NCI-H1048 (cell line): Measurements from ENCODE around the gene ASB18.

Experiments
- DNase-seq: peaks from one replicate; lab custom pipeline; 2025; lab: John Stamatoyannopoulos, UW

Gene ASB18

GRCh38 chr2:236162031-236162845 lies 102.0 kb downstream of the ASB18 start:
- no peak for DNase-seq

DNA sequence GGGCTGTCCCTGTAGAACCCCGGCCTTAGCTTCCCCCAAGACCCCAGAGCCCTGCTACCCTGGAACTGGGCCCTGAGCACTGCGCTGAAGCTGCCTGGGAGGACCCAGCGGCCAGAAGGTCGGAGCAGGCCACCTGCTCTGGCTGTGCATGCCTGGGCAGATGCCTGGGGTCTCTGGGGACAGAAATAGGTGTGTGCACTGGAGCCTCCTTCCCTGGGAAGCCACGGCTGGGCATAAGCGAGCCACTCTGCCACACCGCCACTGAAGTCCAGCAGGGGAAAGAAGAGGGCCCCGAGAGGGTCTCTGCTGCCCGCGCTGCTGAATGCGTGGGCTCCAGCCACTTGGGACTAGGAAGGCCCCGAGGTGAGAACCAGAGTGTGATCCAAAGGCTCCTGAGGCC lies 102.7 kb downstream of the ASB18 start:
- DNase-seq = no peak

DNA sequence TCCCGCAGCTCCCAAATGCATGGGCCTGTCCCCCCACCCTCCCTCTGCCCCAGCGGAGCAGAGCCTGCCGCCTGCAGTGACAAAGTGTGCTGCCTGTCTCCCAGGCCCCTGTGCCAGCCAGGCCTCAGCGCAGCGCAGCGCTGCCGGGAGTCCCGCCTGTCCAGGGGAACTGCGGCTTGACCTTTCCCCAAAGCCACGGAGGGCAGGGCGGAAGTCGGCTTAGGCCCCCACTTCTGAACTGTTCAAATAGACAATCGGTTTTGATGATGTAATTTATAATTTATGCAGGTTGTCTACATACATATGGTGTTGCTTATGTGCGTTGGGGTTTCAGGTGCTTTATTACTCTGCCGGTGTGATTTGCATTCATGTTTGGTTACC lies 103.1 kb downstream of the ASB18 start:
- no peak for DNase-seq

GRCh38 chr2:236160366-236161081 lies 103.7 kb downstream of the ASB18 start:
- DNase-seq = no peak

DNA sequence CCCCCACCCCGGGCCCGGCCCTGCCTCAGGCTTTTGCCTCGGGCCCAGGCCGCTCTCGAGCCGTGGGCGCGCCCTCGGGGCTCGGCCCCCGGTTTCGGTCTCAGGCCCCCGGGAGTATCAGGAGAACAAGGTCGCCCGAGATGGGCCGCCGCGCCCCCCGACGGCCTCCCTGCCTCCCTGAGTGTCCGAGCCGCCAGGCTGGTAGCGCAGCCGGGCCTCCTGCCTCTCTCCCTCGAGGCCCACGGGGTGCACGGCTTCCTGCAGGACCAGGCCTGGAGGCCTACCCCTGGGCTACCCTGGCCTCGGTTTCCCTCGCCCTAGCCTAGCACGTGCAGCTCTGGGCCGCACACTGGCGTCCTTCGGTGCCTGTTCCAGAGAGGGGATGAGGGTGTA lies 104.4 kb downstream of the ASB18 start:
- no peak for DNase-seq

DNA sequence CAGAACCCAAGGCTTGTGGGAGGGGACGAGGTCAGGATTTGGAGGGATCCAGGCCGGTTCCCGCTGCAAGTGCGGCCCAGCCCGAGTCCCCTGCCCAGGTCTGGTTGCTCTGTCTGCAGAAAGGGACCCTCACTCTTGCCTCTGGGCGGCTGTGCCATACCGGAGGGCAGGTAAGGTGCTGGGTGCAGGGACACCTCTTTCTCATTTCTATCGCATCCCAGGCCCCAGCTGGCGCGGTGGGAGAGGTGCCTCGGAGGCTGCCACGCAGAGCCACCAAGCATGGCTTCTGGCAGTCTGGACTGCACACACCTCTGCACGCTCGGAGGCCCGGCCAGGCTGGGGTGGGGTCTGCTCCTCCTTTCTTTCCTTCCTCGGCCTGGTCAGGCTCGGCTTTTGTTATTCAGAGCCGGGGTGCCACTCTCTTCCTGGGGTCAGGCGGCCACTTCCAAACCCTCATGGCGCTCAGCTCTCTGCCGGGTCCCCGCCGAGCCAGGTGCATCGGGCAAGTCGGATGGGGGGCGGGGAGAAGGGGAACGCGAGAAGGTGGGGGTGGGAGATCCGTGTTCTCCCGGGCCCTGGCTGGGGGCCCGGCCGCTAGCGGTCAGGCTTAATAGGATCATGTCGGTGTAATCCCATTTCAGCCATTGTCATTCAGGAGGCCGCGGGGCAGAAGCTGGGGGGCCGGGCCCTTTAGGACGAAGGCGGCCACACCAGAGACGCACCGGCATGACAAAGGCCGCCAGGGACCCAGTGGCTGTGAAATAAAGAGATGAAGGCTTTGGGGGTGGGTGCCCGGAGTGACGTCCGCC lies 105.0 kb downstream of the ASB18 start:
- DNase-seq = no peak

- no peak for DNase-seq
Observed at GRCh38 chr2:236157815-236158498, 106.2 kb downstream of the ASB18 start.

DNA sequence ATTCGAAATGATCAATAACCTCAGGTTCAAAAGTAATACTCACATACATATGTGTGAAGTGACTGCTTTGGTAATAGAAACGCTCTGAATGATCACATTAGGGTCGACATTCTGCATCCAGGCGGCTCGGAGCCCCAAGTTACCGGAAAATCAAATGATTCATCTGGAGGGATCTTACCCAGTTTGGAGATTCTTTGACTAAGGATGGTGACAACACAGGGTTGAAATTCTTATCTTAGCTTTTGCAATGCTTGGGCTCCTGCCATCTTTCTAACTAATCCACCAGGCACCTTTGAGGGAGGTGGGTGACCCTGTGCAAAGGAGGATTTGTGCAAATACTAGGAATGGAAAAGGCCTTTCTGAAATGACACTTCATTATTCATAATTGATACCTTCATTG lies 106.8 kb downstream of the ASB18 start:
- DNase-seq = no peak

GRCh38 chr2:236156860-236157194 lies 107.4 kb downstream of the ASB18 start:
- DNase-seq = no peak

DNA sequence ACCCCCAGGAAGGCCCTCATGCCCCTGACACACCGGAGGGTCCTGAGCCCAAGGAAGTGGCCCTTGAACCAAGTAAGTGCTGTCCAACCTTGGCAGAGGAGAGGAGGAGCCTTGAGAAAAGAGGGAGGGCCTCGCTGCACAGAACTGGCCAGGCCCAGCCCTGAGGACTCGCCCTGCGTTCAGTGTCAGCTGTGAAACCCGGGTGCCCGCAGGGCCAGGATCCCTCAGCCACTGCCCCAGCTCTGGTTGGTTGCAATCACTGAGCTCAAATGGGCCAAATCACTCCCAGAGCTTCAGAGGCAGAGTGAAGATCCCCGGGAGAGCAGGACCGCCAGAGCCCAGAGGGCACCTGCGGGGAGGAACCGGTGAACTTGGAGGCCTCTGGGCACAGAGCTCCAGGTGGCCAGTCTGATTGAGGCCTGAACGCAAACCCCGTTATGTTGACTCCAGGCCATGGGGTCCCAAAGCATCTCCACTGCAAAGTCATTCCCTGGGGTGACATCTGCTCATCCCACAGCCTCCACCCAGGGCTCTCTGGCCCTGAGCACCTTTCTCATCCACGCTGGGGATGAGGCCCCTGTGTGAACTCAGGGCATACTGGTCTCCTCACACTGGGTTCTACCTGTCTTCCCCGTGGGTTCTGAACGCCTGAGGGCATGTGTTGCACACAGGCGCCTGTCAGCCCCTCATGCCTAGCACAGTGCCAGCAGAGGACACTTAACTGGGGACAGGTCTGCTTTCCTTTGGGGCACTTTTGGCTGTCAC lies 107.9 kb downstream of the ASB18 start:
- no peak for DNase-seq

- no peak for DNase-seq
Observed at GRCh38 chr2:236155406-236155805, 108.8 kb downstream of the ASB18 start.

- DNase-seq = no peak
Observed at GRCh38 chr2:236146436-236146835, 117.8 kb downstream of the ASB18 start.

DNA sequence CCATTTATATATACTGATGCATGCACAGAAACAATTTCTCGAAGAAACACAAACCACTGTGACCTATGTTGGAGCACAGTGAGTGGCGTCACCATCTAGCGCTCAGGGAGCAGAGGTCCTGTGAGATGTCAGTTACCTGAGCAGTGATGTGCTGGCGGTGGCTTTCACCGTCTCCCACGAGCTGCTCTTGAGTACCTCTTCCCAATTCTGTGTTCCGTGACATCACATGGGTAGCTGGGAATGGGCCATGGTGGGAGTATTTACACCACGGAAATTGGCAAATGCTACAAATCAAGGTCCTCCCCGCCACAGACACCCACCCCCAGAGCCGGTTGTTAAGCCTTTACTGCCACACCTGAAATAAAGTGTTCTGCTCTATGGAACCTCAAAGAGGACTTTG lies 120.4 kb downstream of the ASB18 start:
- DNase-seq = no peak
